Gastrocnemius medialis (tissue), 4 donors: ENCODE results near the gene SLC5A12. TPM values are rescaled to one million over a fixed set of nuclear protein-coding genes. Genes with fewer than 3 reads are reported as not detected.

ENCODE experiments used
- ATAC-seq, 2 donors: fragments of 150-250 bp; one replicate each; pipeline ENCODE4 v1.9.1; 2016
- DNase-seq, 2 donors: peaks; one replicate each; pipeline ENCODE4 v3.0.0-alpha.2; 2019
- H3K27ac ChIP-seq, 4 donors: fragments of 200-600 bp; sonication (generic); 1 replicate in 1 of 4; 2 replicates in 3 of 4; pipeline ENCODE4 v1.5.1; 2016 to 2018; ENCODE audit warnings: mild to moderate bottlenecking in 2 of 4, moderate library complexity in 1 of 4
- H3K27me3 ChIP-seq, 3 donors: fragments of 200-600 bp; sonication (generic) in 2 of 3; 1 replicate in 1 of 3; 2 replicates in 2 of 3; pipeline versions ENCODE4 v1.5.1 to v1.6.0; 2016 to 2019; ENCODE audit warnings: mild to moderate bottlenecking in 1 of 3, moderate library complexity in 1 of 3
- H3K36me3 ChIP-seq, 2 donors: fragments of 200-600 bp; sonication (generic) in 1 of 2; one replicate each; pipeline ENCODE4 v1.5.1; 2017 to 2018
- H3K4me1 ChIP-seq, 2 donors: fragments of 200-600 bp; sonication (generic) in 1 of 2; one replicate each; pipeline ENCODE4 v1.5.1; 2016 to 2017; ENCODE audit warnings: mild to moderate bottlenecking in 2 of 2
- H3K4me3 ChIP-seq, 4 donors: fragments of 200-600 bp; sonication (generic) in 3 of 4; 1 replicate in 1 of 4; 2 replicates in 3 of 4; pipeline ENCODE4 v1.5.1; 2016 to 2019; ENCODE audit warnings: mild to moderate bottlenecking in 2 of 4
- H3K9me3 ChIP-seq, 3 donors: fragments of 200-600 bp; sonication (generic) in 2 of 3; 1 replicate in 1 of 3; 2 replicates in 2 of 3; pipeline ENCODE4 v1.5.1; 2016 to 2019
- CTCF ChIP-seq, 5 experiments: fragments of 450-650 bp in 3 of 5; fragments of 200-600 bp in 2 of 5; sonication (generic) in 2 of 5; IDR thresholded peaks in 4 of 5; conservative IDR thresholded peaks in 1 of 5; 1 replicate in 4 of 5; 2 replicates in 1 of 5; pipeline ENCODE4 v1.5.1; 2016 to 2019; ENCODE audit warnings: antibody characterized with exemption in 5 of 5, mild to moderate bottlenecking in 3 of 5, moderate library complexity in 3 of 5
- POLR2A ChIP-seq, 2 donors: fragments of 450-650 bp; IDR thresholded peaks; one replicate each; pipeline ENCODE4 v1.6.1; 2017; ENCODE audit warnings: antibody characterized with exemption in 2 of 2, mild to moderate bottlenecking in 2 of 2, moderate library complexity in 2 of 2
- in situ Hi-C, 4 donors: fragments of 200-750 bp; cut with MboI; loops; one replicate each; pipeline versions ENCODE4 v1.15.0 to v1.8.0; 2017; ENCODE audit warnings: low sequenced_read_pairs in 4 of 4
- intact Hi-C: fragments of 100-400 bp; cut with DNase I; formaldehyde crosslinking; loops from one replicate; pipeline ENCODE4 v1.15.1; 2023; ENCODE audit warnings: low total_unique reads
- total RNA-seq, 4 donors: library from RNA; depleted of rRNA; stranded (reverse); fragments of >200 nt; gene quantifications; one replicate each; pipeline versions ENCODE4 v1.1.0 to v1.2.3, GENCODE V29; 2016

Gene SLC5A12
- total RNA-seq, 4 donors from 2014 or later = not detected

GRCh38 chr11:26741036-26741435 lies 19.2 kb upstream of the SLC5A12 start:
- H3K27ac ChIP-seq = no peak overlapping the region
- intact Hi-C loops = no loop called here
- no peaks in the 10 kb centered on the region for H3K36me3 ChIP-seq
- in situ Hi-C loops = loop anchor here in 2 of 4 donors (25.0 kb wide), 2 partner anchors 421 to 546 kb away; no protein-coding TSS in a partner anchor
- no peaks in the 10 kb centered on the region for H3K9me3 ChIP-seq
- H3K27me3 ChIP-seq = no peaks in the 10 kb centered on the region
- no peaks in the 10 kb centered on the region for H3K4me1 ChIP-seq
- no peak for DNase-seq
- ATAC-seq = no peak
- no peak overlapping the region for H3K4me3 ChIP-seq
- TF ChIP-seq POLR2A (IDR thresholded peaks at IDR 0.05) (no peak), CTCF (IDR thresholded peaks at IDR 0.05 in 4 of 5, conservative IDR thresholded peaks at IDR 0.05 in 1 of 5) (no peak)

GRCh38 chr11:26739366-26740073 lies 17.7 kb upstream of the SLC5A12 start:
- no peak for ATAC-seq
- intact Hi-C loops = no loop called here

GRCh38 chr11:26734691-26735090 lies 12.8 kb upstream of the SLC5A12 start:
- Histone ChIP-seq H3K27ac (no peak overlapping the region), H3K9me3 (no peaks in the 10 kb centered on the region), H3K4me1 (peaks cover 6 to 7% of the 10 kb centered on the region in 2 donors), H3K27me3 (no peaks in the 10 kb centered on the region), H3K36me3 (no peaks in the 10 kb centered on the region), H3K4me3 (no peak overlapping the region)
- DNase-seq (no peak), ATAC-seq (no peak)
- in situ Hi-C loops = loop anchor here in 2 of 4 donors (25.0 kb wide), 2 partner anchors 428 to 553 kb away; no protein-coding TSS in a partner anchor
- TF ChIP-seq POLR2A (IDR thresholded peaks at IDR 0.05) = no peak
- no peak for TF ChIP-seq CTCF (IDR thresholded peaks at IDR 0.05 in 4 of 5, conservative IDR thresholded peaks at IDR 0.05 in 1 of 5)
- intact Hi-C loops = no loop called here

More at GRCh38 chr11:26739366-26740073, 17.7 kb upstream of the SLC5A12 start:
- Histone ChIP-seq H3K36me3 (no peaks in the 10 kb centered on the region), H3K27ac (no peak overlapping the region), H3K27me3 (no peaks in the 10 kb centered on the region), H3K4me3 (no peak overlapping the region), H3K9me3 (no peaks in the 10 kb centered on the region), H3K4me1 (no peaks in the 10 kb centered on the region)
- in situ Hi-C loops = loop anchor here in 2 of 4 donors (25.0 kb wide), 2 partner anchors 423 to 548 kb away; no protein-coding TSS in a partner anchor
- no peak for TF ChIP-seq CTCF (IDR thresholded peaks at IDR 0.05 in 4 of 5, conservative IDR thresholded peaks at IDR 0.05 in 1 of 5)
- no peak for DNase-seq

GRCh38 chr11:26731084-26731456 lies 9.2 kb upstream of the SLC5A12 start:
- intact Hi-C loops (no loop called here), in situ Hi-C loops (loop anchor here in 2 of 4 donors (25.0 kb wide), 2 partner anchors 431 to 556 kb away; no protein-coding TSS in a partner anchor)
- no peak for DNase-seq
- no peak for TF ChIP-seq POLR2A (IDR thresholded peaks at IDR 0.05)
- no peak for TF ChIP-seq CTCF (IDR thresholded peaks at IDR 0.05 in 4 of 5, conservative IDR thresholded peaks at IDR 0.05 in 1 of 5)
- Histone ChIP-seq H3K9me3 (no peaks in the 10 kb centered on the region), H3K36me3 (no peaks in the 10 kb centered on the region), H3K27me3 (no peaks in the 10 kb centered on the region), H3K4me1 (peaks cover 6 to 7% of the 10 kb centered on the region in 2 donors), H3K4me3 (no peak overlapping the region), H3K27ac (no peak overlapping the region)
- no peak for ATAC-seq
